SK-N-SH (cell line): Measurements from ENCODE around the gene NECTIN3. TPM values are rescaled to one million over a fixed set of nuclear protein-coding genes. Genes with fewer than 3 reads are reported as not detected.

Source experiments
- CTCF ChIA-PET: fragments of 300-600, 350-600 bp; formaldehyde crosslinking; extraction: SDS; loops from one replicate; lab custom pipeline; 2021; lab: Yijun Ruan, JAX
- POLR2A ChIA-PET: fragments of 350-600 bp; sonication (Branson Sonifier 250); formaldehyde crosslinking; extraction: SDS; loops from one replicate; lab custom pipeline; 2020; ENCODE audit warnings: antibody characterized with exemption, inconsistent platforms; lab: Yijun Ruan, JAX
- DNase-seq: peaks from one replicate; pipeline ENCODE4 v3.0.0; 2012
- H2AFZ ChIP-seq: fragments of 200-600 bp; sonication (generic); 2 replicates; pipeline ENCODE4 v1.8.1; 2016; ENCODE audit warnings: antibody characterized with exemption, mild to moderate bottlenecking, low read depth
- H3F3A ChIP-seq: fragments of 200-600 bp; sonication (generic); replicated peaks from 2 replicates; pipeline ENCODE3; 2016; ENCODE audit warnings: antibody characterized with exemption, mild to moderate bottlenecking; ENCODE audit not compliant: insufficient read depth
- H3K27ac ChIP-seq, 2 experiments: fragments of 200-500 bp in 1 of 2; fragments of 200-600 bp in 1 of 2; sonication (Bioruptor generic) in 1 of 2; sonication (generic), shearing (Covaris generic) in 1 of 2; 2 replicates each; pipeline versions ENCODE4 v1.5.1 to v1.6.1; 2014 to 2016; ENCODE audit warnings: low read depth in 2 of 2, inconsistent platforms in 1 of 2, low read length in 1 of 2, mild to moderate bottlenecking in 1 of 2, mixed read lengths in 1 of 2
- H3K27me3 ChIP-seq: fragments of 200-600 bp; sonication (generic), shearing (Covaris generic); 2 replicates; pipeline ENCODE4 v1.6.1; 2016; ENCODE audit warnings: mixed run types; ENCODE audit not compliant: insufficient read depth
- H3K36me3 ChIP-seq, 2 experiments: fragments of 200-500 bp in 1 of 2; fragments of 200-600 bp in 1 of 2; sonication (Bioruptor generic) in 1 of 2; sonication (generic) in 1 of 2; replicated peaks in 1 of 2; 2 replicates each; pipeline versions ENCODE3 to v1.5.1; 2014 to 2016; ENCODE audit warnings: low read length in 1 of 2, mild to moderate bottlenecking in 1 of 2; ENCODE audit not compliant: insufficient read depth in 2 of 2, control insufficient read depth in 1 of 2
- H3K4me1 ChIP-seq, 2 experiments: fragments of 200-500 bp in 1 of 2; fragments of 200-600 bp in 1 of 2; sonication (Bioruptor generic) in 1 of 2; sonication (generic), shearing (Covaris generic) in 1 of 2; 2 replicates each; pipeline versions ENCODE4 v1.5.1 to v1.6.1; 2014 to 2016; ENCODE audit warnings: low read depth in 1 of 2, low read length in 1 of 2, mixed run types in 1 of 2; ENCODE audit not compliant: insufficient read depth in 2 of 2, control insufficient read depth in 1 of 2
- H3K4me2 ChIP-seq: fragments of 200-600 bp; sonication (generic), shearing (Covaris generic); 2 replicates; pipeline ENCODE4 v1.6.1; 2017; ENCODE audit warnings: mixed run types
- H3K4me3 ChIP-seq, 2 experiments: fragments of 200-500 bp in 1 of 2; fragments of 200-600 bp in 1 of 2; sonication (Bioruptor generic) in 1 of 2; sonication (generic), shearing (Covaris generic) in 1 of 2; 2 replicates each; pipeline versions ENCODE4 v1.5.1 to v1.8.1; 2014 to 2016; ENCODE audit warnings: low read depth in 2 of 2, inconsistent platforms in 1 of 2, low read length in 1 of 2, mild to moderate bottlenecking in 1 of 2, mixed read lengths in 1 of 2, moderate library complexity in 1 of 2
- H3K79me2 ChIP-seq: fragments of 200-600 bp; sonication (generic); 2 replicates; pipeline ENCODE4 v1.8.1; 2017; ENCODE audit warnings: mild to moderate bottlenecking; ENCODE audit not compliant: insufficient read depth
- H3K9ac ChIP-seq: fragments of 200-600 bp; sonication (generic); 2 replicates; pipeline ENCODE4 v1.6.1; 2017; ENCODE audit warnings: mixed run types
- H3K9me2 ChIP-seq: fragments of 200-600 bp; sonication (generic); 2 replicates; pipeline ENCODE4 v1.6.1; 2017; ENCODE audit warnings: mixed run types
- H3K9me3 ChIP-seq: fragments of 200-600 bp; sonication (generic); 2 replicates; pipeline ENCODE4 v1.6.1; 2017; ENCODE audit warnings: mixed run types, mild to moderate bottlenecking, moderate library complexity
- H4K20me1 ChIP-seq: fragments of 200-600 bp; sonication (generic); 2 replicates; pipeline ENCODE4 v1.6.1; 2017; ENCODE audit warnings: mild to moderate bottlenecking, mixed run types; ENCODE audit not compliant: insufficient read depth
- EP300 ChIP-seq, 2 experiments: IDR thresholded peaks; 2 replicates each; pipeline versions ENCODE4 v1.4.0 to v1.6.1; 2012; ENCODE audit warnings: borderline replicate concordance in 1 of 2, low read depth in 1 of 2, low read length in 1 of 2
- EZH2phosphoT487 ChIP-seq: fragments of 200-600 bp; sonication (generic); IDR thresholded peaks from 2 replicates; pipeline ENCODE4 v1.6.1; 2017; ENCODE audit warnings: low read depth, mixed run types, mild to moderate bottlenecking, antibody characterized with exemption, moderate library complexity, borderline replicate concordance
- FOXM1 ChIP-seq: IDR thresholded peaks from 2 replicates; pipeline ENCODE4 v1.4.0; 2012; ENCODE audit warnings: low read depth, mild to moderate bottlenecking
- GATA2 ChIP-seq: sonication (generic); formaldehyde crosslinking; IDR thresholded peaks from 2 replicates; pipeline ENCODE4 v1.5.0; 2020; ENCODE audit warnings: mild to moderate bottlenecking, missing genetic modification reagents
- MEF2A ChIP-seq: IDR thresholded peaks from 2 replicates; pipeline ENCODE4 v1.4.0; 2012; ENCODE audit warnings: low read depth, borderline replicate concordance
- POLR2AphosphoS5 ChIP-seq: IDR thresholded peaks from 2 replicates; pipeline ENCODE4 v1.6.1; 2012; ENCODE audit warnings: low read depth, low read length
- RAD21 ChIP-seq: IDR thresholded peaks from 2 replicates; pipeline ENCODE4 v1.6.1; 2012; ENCODE audit warnings: mild to moderate bottlenecking, low read length
- RCOR1 ChIP-seq: fragments of 150-350 bp; IDR thresholded peaks from 2 replicates; pipeline ENCODE4 v1.6.1; 2017; ENCODE audit warnings: antibody characterized with exemption, low read length
- REST ChIP-seq: IDR thresholded peaks from 2 replicates; pipeline ENCODE4 v1.6.1; 2012; ENCODE audit warnings: mild to moderate bottlenecking, low read depth, low read length, moderate library complexity
- RFX5 ChIP-seq: IDR thresholded peaks from 2 replicates; pipeline ENCODE4 v1.6.1; 2012; ENCODE audit warnings: mild to moderate bottlenecking, improper control_type of control experiment, low read length
- SIN3A ChIP-seq: IDR thresholded peaks from 2 replicates; pipeline ENCODE4 v1.6.1; 2012; ENCODE audit warnings: low read depth, mild to moderate bottlenecking, low read length, moderate library complexity, borderline replicate concordance
- TAF1 ChIP-seq: IDR thresholded peaks from 2 replicates; pipeline ENCODE4 v1.6.1; 2012; ENCODE audit warnings: low read depth, mild to moderate bottlenecking, low read length, moderate library complexity, borderline replicate concordance
- TCF12 ChIP-seq: IDR thresholded peaks from 2 replicates; pipeline ENCODE4 v1.4.0; 2012
- ZBTB33 ChIP-seq: IDR thresholded peaks from 2 replicates; pipeline ENCODE4 v1.4.0; 2012; ENCODE audit warnings: low read depth, borderline replicate concordance
- WGBS: methylation state at CpG from one replicate; pipeline ENCODE4 v1.1.6; 2017; ENCODE audit warnings: low lambda C conversion rate; 5-methylcytosine and 5-hydroxymethylcytosine counted together
- polyA plus RNA-seq, 3 experiments: library from polyadenylated mRNA; depleted of rRNA; stranded (reverse); fragments of >200 nt; gene quantifications; 2 replicates each; pipeline ENCODE4 v1.2.3, GENCODE V29; 2012

The NECTIN3 gene
- polyA plus RNA-seq, 1 of the 3 experiments (the other 2 are of a cell fraction): 8.9 TPM

- peaks cover 47 to 55% of the 10 kb centered on the region in 2 experiments for H3K36me3 ChIP-seq
- no peak overlapping the region for H3K4me3 ChIP-seq
- DNase-seq: no peak
- H3K27ac ChIP-seq: no peak overlapping the region
- no peak overlapping the region for H2AFZ ChIP-seq
- H3K4me1 ChIP-seq: no peaks in the 10 kb centered on the region; a peak in 1 of 4 replicates
- TF ChIP-seq GATA2 (no peak), TAF1 (no peak), SIN3A (no peak), EZH2phosphoT487 (no peak), POLR2AphosphoS5 (no peak), RFX5 (no peak), TCF12 (no peak), MEF2A (no peak), RAD21 (no peak), RCOR1 (no peak), EP300 (IDR thresholded peaks at IDR 0.05; ENCODE audit: borderline replicate concordance in 1 of 2, low read depth in 1 of 2, low read length in 1 of 2) (no peak), REST (no peak)
- TF ChIP-seq, all 33 proteins: peak for 0
- Histone ChIP-seq H3K9me3 (no peaks in the 10 kb centered on the region), H3K27me3 (no peaks in the 10 kb centered on the region), H3K9ac (no peak overlapping the region), H3K9me2 (no peaks in the 10 kb centered on the region), H3K79me2 (no peaks in the 10 kb centered on the region), H3K4me2 (no peak overlapping the region), H3F3A (no peaks in the 10 kb centered on the region), H4K20me1 (no peaks in the 10 kb centered on the region)
- ChIA-PET POLR2A (no interaction called here), CTCF (interaction anchor here (1.0 kb wide), 1 partner anchor 9 kb away, joined by 3 read pairs; no protein-coding TSS in a partner anchor)
- 87% methylated on average over 3 of the region's 3 CpGs for WGBS
Measured at GRCh38 chr3:111193472-111193871, 121.9 kb downstream of the NECTIN3 start.

- Histone ChIP-seq H2AFZ (no peak overlapping the region), H3K9me3 (no peaks in the 10 kb centered on the region), H3K4me3 (no peak overlapping the region), H3K27me3 (no peaks in the 10 kb centered on the region), H3K9ac (no peak overlapping the region), H3K27ac (no peak overlapping the region), H4K20me1 (no peaks in the 10 kb centered on the region), H3K79me2 (no peaks in the 10 kb centered on the region), H3F3A (no peaks in the 10 kb centered on the region), H3K4me2 (no peak overlapping the region), H3K9me2 (no peaks in the 10 kb centered on the region), H3K4me1 (no peaks in the 10 kb centered on the region; a peak in 1 of 4 replicates), H3K36me3 (peaks cover 53% of the 10 kb centered on the region in 2 experiments)
- 98% methylated on average over 1 of the region's 1 CpG for WGBS
- ChIA-PET CTCF (interaction anchor here (1.0 kb wide), 1 partner anchor 9 kb away, joined by 3 read pairs; no protein-coding TSS in a partner anchor), POLR2A (no interaction called here)
- TF ChIP-seq FOXM1: no peak
- TF ChIP-seq ZBTB33: no peak
- TF ChIP-seq REST: no peak
- DNase-seq: no peak
Measured at GRCh38 chr3:111194048-111194447, 122.4 kb downstream of the NECTIN3 start.
